Measurements from ENCODE around the gene PRMT3. TPM values are rescaled to one million over a fixed set of nuclear protein-coding genes. Genes with fewer than 3 reads are reported as not detected.

Gene PRMT3
- total RNA-seq, 4 donors from 2014 or later, result 15.2 to 38.1 (median 23.0) TPM

- peaks cover 0 to 21% (median 0%) of the 10 kb centered on the region in 3 donors for H3K36me3 ChIP-seq
- intact Hi-C loops (cut with DNase I), result no loop called here
- H3K4me3 ChIP-seq, result no peak overlapping the region
- H3K27ac ChIP-seq, result no peak overlapping the region
- H3K9me3 ChIP-seq, result no peaks in the 10 kb centered on the region
- H3K4me1 ChIP-seq, result no peaks in the 10 kb centered on the region
- no peak for DNase-seq
- no peak for TF ChIP-seq POLR2A (IDR thresholded peaks at IDR 0.05)
- TF ChIP-seq CTCF (IDR thresholded peaks at IDR 0.05), result no peak
- 75 to 91% methylated on average over 2 of the region's 2 CpGs for WGBS, 2 donors
- no peaks in the 10 kb centered on the region for H3K27me3 ChIP-seq
Measured at GRCh38 chr11:20452585-20452984, 65.1 kb downstream of the PRMT3 start.

- intact Hi-C loops (cut with DNase I), result no loop called here
- H3K27ac ChIP-seq, result no peak overlapping the region
- no peaks in the 10 kb centered on the region for H3K9me3 ChIP-seq
- no peak for TF ChIP-seq CTCF (IDR thresholded peaks at IDR 0.05)
- TF ChIP-seq POLR2A (IDR thresholded peaks at IDR 0.05), result no peak
- H3K27me3 ChIP-seq, result no peaks in the 10 kb centered on the region
- H3K4me3 ChIP-seq, result no peak overlapping the region
- H3K36me3 ChIP-seq, result peaks cover 0 to 18% (median 0%) of the 10 kb centered on the region in 3 donors
- no peaks in the 10 kb centered on the region for H3K4me1 ChIP-seq
- no peak for DNase-seq
- 93 to 95% methylated on average over 4 of the region's 4 CpGs for WGBS, 2 donors
Measured at GRCh38 chr11:20453657-20454316, 66.3 kb downstream of the PRMT3 start.

GRCh38 chr11:20457001-20457799 is 69.7 kb downstream of the PRMT3 start:
- DNase-seq, result no peak
- H3K9me3 ChIP-seq, result no peaks in the 10 kb centered on the region
- no peaks in the 10 kb centered on the region for H3K27me3 ChIP-seq
- no peaks in the 10 kb centered on the region for H3K4me1 ChIP-seq
- H3K27ac ChIP-seq, result no peak overlapping the region
- TF ChIP-seq CTCF (IDR thresholded peaks at IDR 0.05) (no peak), POLR2A (IDR thresholded peaks at IDR 0.05) (no peak)
- intact Hi-C loops (cut with DNase I), result no loop called here
- no peak overlapping the region for H3K4me3 ChIP-seq
- WGBS, 2 donors, result 92 to 96% methylated on average over 4 of the region's 4 CpGs
- peaks cover 0 to 20% (median 0%) of the 10 kb centered on the region in 3 donors for H3K36me3 ChIP-seq

GRCh38 chr11:20457934-20458680 is 70.6 kb downstream of the PRMT3 start:
- peaks cover 0 to 21% (median 0%) of the 10 kb centered on the region in 3 donors for H3K36me3 ChIP-seq
- H3K4me3 ChIP-seq, result no peak overlapping the region
- H3K27me3 ChIP-seq, result no peaks in the 10 kb centered on the region
- H3K27ac ChIP-seq, result no peak overlapping the region
- DNase-seq, result no peak
- H3K4me1 ChIP-seq, result no peaks in the 10 kb centered on the region
- TF ChIP-seq CTCF (IDR thresholded peaks at IDR 0.05), result no peak
- no peak for TF ChIP-seq POLR2A (IDR thresholded peaks at IDR 0.05)
- intact Hi-C loops (cut with DNase I), result no loop called here
- 90 to 91% methylated on average over 3 of the region's 3 CpGs for WGBS, 2 donors
- no peaks in the 10 kb centered on the region for H3K9me3 ChIP-seq

All from esophagus squamous epithelium (tissue), 5 donors.